ENCODE data around the gene RAB3GAP2. TPM values are rescaled to one million over a fixed set of nuclear protein-coding genes. Genes with fewer than 3 reads are reported as not detected.
"Not testable (repeated sequence)": the region's sequence is repeated elsewhere in the genome, so short reads cannot be mapped to it uniquely, and the experiment has no call there.

Gene RAB3GAP2
- total RNA-seq, 2 experiments from 2014 or later = 46.6 to 54.0 TPM

- Mint-ChIP-seq H3K4me1 (no peaks in the 10 kb centered on the region), H3K36me3 (peaks cover 2% of the 10 kb centered on the region), H3K27me3 (no peaks in the 10 kb centered on the region), H3K4me3 (no peak overlapping the region), H3K9me3 (ENCODE audit: low read depth) (no peaks in the 10 kb centered on the region), H3K27ac (no peak overlapping the region)
- DNase-seq (no peak), ATAC-seq (no peak)
- CTCF ChIA-PET = interaction anchor here (1.0 kb wide), 1 partner anchor 535 kb away, joined by 3 read pairs; no protein-coding TSS in a partner anchor
These were observed 73.9 kb downstream of the RAB3GAP2 start for GRCh38 chr1:220198186-220199005.

GRCh38 chr1:220195701-220196100, 76.6 kb downstream of the RAB3GAP2 start:
- CTCF ChIA-PET = interaction anchor here (1.6 to 1.7 kb wide), 2 partner anchors 10 to 21 kb away, joined by 3 to 7 read pairs; no protein-coding TSS in a partner anchor
- H3K4me3 Mint-ChIP-seq = no peak overlapping the region
- DNase-seq = no peak
- no peaks in the 10 kb centered on the region for H3K27me3 Mint-ChIP-seq
- no peak overlapping the region for H3K27ac Mint-ChIP-seq
- no peaks in the 10 kb centered on the region for H3K4me1 Mint-ChIP-seq
- no peak for ATAC-seq
- H3K36me3 Mint-ChIP-seq = peaks cover 14% of the 10 kb centered on the region
- no peaks in the 10 kb centered on the region for H3K9me3 Mint-ChIP-seq (ENCODE audit: low read depth)

- H3K9me3 Mint-ChIP-seq (ENCODE audit: low read depth) = no peaks in the 10 kb centered on the region
- DNase-seq (no peak), ATAC-seq (no peak)
- peaks cover 23% of the 10 kb centered on the region for H3K36me3 Mint-ChIP-seq
- CTCF ChIA-PET = interaction anchor here (1.0 to 1.7 kb wide), 9 partner anchors 12 to 544 kb away, joined by 3 to 9 read pairs (median 3); no protein-coding TSS in a partner anchor
- no peak overlapping the region for H3K27ac Mint-ChIP-seq
- no peak overlapping the region for H3K4me3 Mint-ChIP-seq
- no peaks in the 10 kb centered on the region for H3K4me1 Mint-ChIP-seq
- H3K27me3 Mint-ChIP-seq = no peaks in the 10 kb centered on the region
These were observed 82.4 kb downstream of the RAB3GAP2 start for GRCh38 chr1:220189750-220190347.

GRCh38 chr1:220188538-220188937, 83.7 kb downstream of the RAB3GAP2 start:
- H3K4me3 Mint-ChIP-seq = no peak overlapping the region
- CTCF ChIA-PET = interaction anchor here (1.0 to 1.7 kb wide), 3 partner anchors 28 to 82 kb away, joined by 3 read pairs; no protein-coding TSS in a partner anchor
- no peak overlapping the region for H3K27ac Mint-ChIP-seq
- ATAC-seq = no peak
- no peak for DNase-seq
- no peaks in the 10 kb centered on the region for H3K4me1 Mint-ChIP-seq
- H3K27me3 Mint-ChIP-seq = no peaks in the 10 kb centered on the region
- no peaks in the 10 kb centered on the region for H3K9me3 Mint-ChIP-seq (ENCODE audit: low read depth)
- peaks cover 21% of the 10 kb centered on the region for H3K36me3 Mint-ChIP-seq

GRCh38 chr1:220186752-220187151, 85.5 kb downstream of the RAB3GAP2 start:
- ATAC-seq (no peak), DNase-seq (no peak)
- no peak overlapping the region for H3K4me3 Mint-ChIP-seq
- CTCF ChIA-PET = interaction anchor here (1.7 kb wide), 1 partner anchor 84 kb away, joined by 3 read pairs; no protein-coding TSS in a partner anchor
- H3K27ac Mint-ChIP-seq = no peak overlapping the region
- H3K9me3 Mint-ChIP-seq (ENCODE audit: low read depth) = no peaks in the 10 kb centered on the region
- no peaks in the 10 kb centered on the region for H3K27me3 Mint-ChIP-seq
- peaks cover 18% of the 10 kb centered on the region for H3K36me3 Mint-ChIP-seq
- H3K4me1 Mint-ChIP-seq = no peaks in the 10 kb centered on the region

- H3K27me3 Mint-ChIP-seq = no peaks in the 10 kb centered on the region
- H3K4me1 Mint-ChIP-seq = no peaks in the 10 kb centered on the region
- H3K9me3 Mint-ChIP-seq (ENCODE audit: low read depth) = no peaks in the 10 kb centered on the region
- DNase-seq (no peak), ATAC-seq (no peak)
- H3K36me3 Mint-ChIP-seq = peaks cover 30% of the 10 kb centered on the region
- H3K27ac Mint-ChIP-seq = no peak overlapping the region
- CTCF ChIA-PET = interaction anchor here (1.3 kb wide), 1 partner anchor 72 kb away, joined by 3 read pairs; no protein-coding TSS in a partner anchor
- no peak overlapping the region for H3K4me3 Mint-ChIP-seq
These were observed 87.7 kb downstream of the RAB3GAP2 start for GRCh38 chr1:220184506-220184905.

- H3K36me3 Mint-ChIP-seq = peaks cover 33% of the 10 kb centered on the region
- no peaks in the 10 kb centered on the region for H3K4me1 Mint-ChIP-seq
- ATAC-seq (no peak), DNase-seq (no peak)
- H3K4me3 Mint-ChIP-seq = no peak overlapping the region
- CTCF ChIA-PET = no interaction called here
- H3K27me3 Mint-ChIP-seq = no peaks in the 10 kb centered on the region
- H3K9me3 Mint-ChIP-seq (ENCODE audit: low read depth) = no peaks in the 10 kb centered on the region
- H3K27ac Mint-ChIP-seq = no peak overlapping the region
These were observed 89.6 kb downstream of the RAB3GAP2 start for GRCh38 chr1:220182656-220183055.

GRCh38 chr1:220182111-220182510, 90.1 kb downstream of the RAB3GAP2 start:
- Mint-ChIP-seq H3K27ac (no peak overlapping the region), H3K9me3 (ENCODE audit: low read depth) (no peaks in the 10 kb centered on the region), H3K36me3 (peaks cover 37% of the 10 kb centered on the region), H3K4me3 (no peak overlapping the region), H3K27me3 (no peaks in the 10 kb centered on the region), H3K4me1 (no peaks in the 10 kb centered on the region)
- no peak for DNase-seq
- ATAC-seq = no peak
- CTCF ChIA-PET = no interaction called here

GRCh38 chr1:220176540-220176939, 95.7 kb downstream of the RAB3GAP2 start:
- H3K27ac Mint-ChIP-seq = no peak overlapping the region
- H3K4me1 Mint-ChIP-seq = no peaks in the 10 kb centered on the region
- H3K4me3 Mint-ChIP-seq = no peak overlapping the region
- no peaks in the 10 kb centered on the region for H3K27me3 Mint-ChIP-seq
- ATAC-seq (no peak), DNase-seq (no peak)
- H3K36me3 Mint-ChIP-seq = peaks cover 49% of the 10 kb centered on the region
- CTCF ChIA-PET = interaction anchor here (2.4 kb wide), 1 partner anchor 13 kb away, joined by 9 read pairs; no protein-coding TSS in a partner anchor
- H3K9me3 Mint-ChIP-seq (ENCODE audit: low read depth) = no peaks in the 10 kb centered on the region

- H3K4me3 Mint-ChIP-seq = no peak overlapping the region
- no peaks in the 10 kb centered on the region for H3K9me3 Mint-ChIP-seq (ENCODE audit: low read depth)
- ATAC-seq (no peak), DNase-seq (no peak)
- H3K4me1 Mint-ChIP-seq = no peaks in the 10 kb centered on the region
- H3K27me3 Mint-ChIP-seq = no peaks in the 10 kb centered on the region
- peaks cover 45% of the 10 kb centered on the region for H3K36me3 Mint-ChIP-seq
- H3K27ac Mint-ChIP-seq = no peak overlapping the region
- CTCF ChIA-PET = no interaction called here
These were observed 101.3 kb downstream of the RAB3GAP2 start for GRCh38 chr1:220170836-220171526.

GRCh38 chr1:220169887-220170286, 102.4 kb downstream of the RAB3GAP2 start:
- H3K9me3 Mint-ChIP-seq (ENCODE audit: low read depth); CTCF ChIA-PET; DNase-seq; H3K27me3 Mint-ChIP-seq; ATAC-seq; H3K4me3 Mint-ChIP-seq; H3K27ac Mint-ChIP-seq; H3K4me1 Mint-ChIP-seq: not testable (repeated sequence)
- peaks cover 44% of the 10 kb centered on the region for H3K36me3 Mint-ChIP-seq

- H3K36me3 Mint-ChIP-seq = peaks cover 41% of the 10 kb centered on the region
These were observed 105.4 kb downstream of the RAB3GAP2 start for GRCh38 chr1:220166853-220167252.

GRCh38 chr1:220164517-220164916, 107.7 kb downstream of the RAB3GAP2 start:
- H3K4me3 Mint-ChIP-seq = no peak overlapping the region
- no peaks in the 10 kb centered on the region for H3K27me3 Mint-ChIP-seq
- H3K9me3 Mint-ChIP-seq (ENCODE audit: low read depth) = no peaks in the 10 kb centered on the region
- CTCF ChIA-PET = no interaction called here
- peaks cover 37% of the 10 kb centered on the region for H3K36me3 Mint-ChIP-seq
- H3K27ac Mint-ChIP-seq = no peak overlapping the region
- no peak for DNase-seq
- no peak for ATAC-seq
- peaks cover 6% of the 10 kb centered on the region for H3K4me1 Mint-ChIP-seq

More at GRCh38 chr1:220166853-220167252, 105.4 kb downstream of the RAB3GAP2 start:
- ATAC-seq (no peak), DNase-seq (no peak)
- H3K9me3 Mint-ChIP-seq (ENCODE audit: low read depth) = no peaks in the 10 kb centered on the region
- no peaks in the 10 kb centered on the region for H3K27me3 Mint-ChIP-seq
- no peak overlapping the region for H3K27ac Mint-ChIP-seq
- H3K4me1 Mint-ChIP-seq = no peaks in the 10 kb centered on the region
- CTCF ChIA-PET = interaction anchor here (1.4 kb wide), 1 partner anchor 9 kb away, joined by 3 read pairs; no protein-coding TSS in a partner anchor
- H3K4me3 Mint-ChIP-seq = no peak overlapping the region
